NB4 (cell line): ENCODE data around the gene SSR1.
"Not testable (repeated sequence)": the region's sequence is repeated elsewhere in the genome, so short reads cannot be mapped to it uniquely, and the experiment has no call there.

ENCODE experiments used
- CTCF ChIP-seq: IDR thresholded peaks from one replicate; pipeline ENCODE4 v1.5.1; 2012; ENCODE audit warnings: low read depth, low read length
- MYC ChIP-seq: IDR thresholded peaks from 2 replicates; pipeline ENCODE4 v1.6.1; 2011; ENCODE audit warnings: low read depth, low read length
- POLR2A ChIP-seq: IDR thresholded peaks from 2 replicates; pipeline ENCODE4 v1.6.1; 2011; ENCODE audit warnings: mild to moderate bottlenecking; ENCODE audit not compliant: insufficient read length; ENCODE audit errors: extremely low read depth

- not testable (repeated sequence) for TF ChIP-seq CTCF, POLR2A, MYC
Measured at GRCh38 chr6:7263519-7263805, 49.5 kb downstream of the SSR1 start.
